ENCODE measurements around the gene SORCS2.

DNA sequence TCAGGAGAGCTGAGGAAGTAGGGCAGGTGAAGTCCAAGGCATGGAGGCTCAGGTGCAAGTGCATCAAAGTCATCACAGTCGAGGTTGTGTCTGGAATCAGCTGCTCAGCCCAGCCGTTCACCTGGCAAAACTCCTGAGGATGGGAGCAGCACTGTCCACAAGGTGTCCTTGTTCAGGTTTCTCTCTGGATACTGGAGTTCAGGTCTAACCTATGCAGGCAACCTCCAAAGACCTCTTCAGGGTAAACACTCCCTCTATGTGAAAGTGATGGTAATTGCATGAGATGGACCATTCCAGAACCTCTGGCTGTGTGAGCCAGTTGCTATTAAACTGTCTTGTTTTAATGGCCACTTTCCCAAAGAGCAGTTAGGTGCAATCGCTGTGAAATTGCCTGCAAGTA, 362.6 kb downstream of the SORCS2 start:
- no peak for TF ChIP-seq TCF12 (IDR thresholded peaks at IDR 0.05; ENCODE audit: low read depth)
- TF ChIP-seq, protein P1, sequence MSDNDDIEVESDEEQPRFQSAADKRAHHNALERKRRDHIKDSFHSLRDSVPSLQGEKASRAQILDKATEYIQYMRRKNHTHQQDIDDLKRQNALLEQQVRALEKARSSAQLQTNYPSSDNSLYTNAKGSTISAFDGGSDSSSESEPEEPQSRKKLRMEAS (IDR thresholded peaks at IDR 0.05) = no peak
- TF ChIP-seq EP300 (IDR thresholded peaks at IDR 0.05; ENCODE audit: borderline replicate concordance) = no peak
- TF ChIP-seq, protein P2, sequence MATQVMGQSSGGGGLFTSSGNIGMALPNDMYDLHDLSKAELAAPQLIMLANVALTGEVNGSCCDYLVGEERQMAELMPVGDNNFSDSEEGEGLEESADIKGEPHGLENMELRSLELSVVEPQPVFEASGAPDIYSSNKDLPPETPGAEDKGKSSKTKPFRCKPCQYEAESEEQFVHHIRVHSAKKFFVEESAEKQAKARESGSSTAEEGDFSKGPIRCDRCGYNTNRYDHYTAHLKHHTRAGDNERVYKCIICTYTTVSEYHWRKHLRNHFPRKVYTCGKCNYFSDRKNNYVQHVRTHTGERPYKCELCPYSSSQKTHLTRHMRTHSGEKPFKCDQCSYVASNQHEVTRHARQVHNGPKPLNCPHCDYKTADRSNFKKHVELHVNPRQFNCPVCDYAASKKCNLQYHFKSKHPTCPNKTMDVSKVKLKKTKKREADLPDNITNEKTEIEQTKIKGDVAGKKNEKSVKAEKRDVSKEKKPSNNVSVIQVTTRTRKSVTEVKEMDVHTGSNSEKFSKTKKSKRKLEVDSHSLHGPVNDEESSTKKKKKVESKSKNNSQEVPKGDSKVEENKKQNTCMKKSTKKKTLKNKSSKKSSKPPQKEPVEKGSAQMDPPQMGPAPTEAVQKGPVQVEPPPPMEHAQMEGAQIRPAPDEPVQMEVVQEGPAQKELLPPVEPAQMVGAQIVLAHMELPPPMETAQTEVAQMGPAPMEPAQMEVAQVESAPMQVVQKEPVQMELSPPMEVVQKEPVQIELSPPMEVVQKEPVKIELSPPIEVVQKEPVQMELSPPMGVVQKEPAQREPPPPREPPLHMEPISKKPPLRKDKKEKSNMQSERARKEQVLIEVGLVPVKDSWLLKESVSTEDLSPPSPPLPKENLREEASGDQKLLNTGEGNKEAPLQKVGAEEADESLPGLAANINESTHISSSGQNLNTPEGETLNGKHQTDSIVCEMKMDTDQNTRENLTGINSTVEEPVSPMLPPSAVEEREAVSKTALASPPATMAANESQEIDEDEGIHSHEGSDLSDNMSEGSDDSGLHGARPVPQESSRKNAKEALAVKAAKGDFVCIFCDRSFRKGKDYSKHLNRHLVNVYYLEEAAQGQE (IDR thresholded peaks at IDR 0.05; ENCODE audit: low read depth) = no peak
- no peak for TF ChIP-seq TAF1 (IDR thresholded peaks at IDR 0.05; ENCODE audit: low read depth)
- no peak for TF ChIP-seq YY1 (IDR thresholded peaks at IDR 0.05; ENCODE audit: low read depth)
- TF ChIP-seq CEBPB (IDR thresholded peaks at IDR 0.05) = no peak
- no peak for TF ChIP-seq EGR1 (IDR thresholded peaks at IDR 0.05)
- no peak for TF ChIP-seq CREB1 (IDR thresholded peaks at IDR 0.05; ENCODE audit: low read depth)
- TF ChIP-seq RAD21 (IDR thresholded peaks at IDR 0.05; ENCODE audit: low read depth) = no peak

Measured in Ishikawa (cell line).